Limb (tissue), 2 donors: Measurements from ENCODE around the gene CRISP1.
"Not testable (repeated sequence)": the region's sequence is repeated elsewhere in the genome, so short reads cannot be mapped to it uniquely, and the experiment has no call there.

Experiments used
- DNase-seq, 2 donors: peaks; one replicate each; pipeline ENCODE4 v3.0.0-alpha.2; 2016; ENCODE audit errors: extremely low spot score in 2 of 2

Gene CRISP1

DNA sequence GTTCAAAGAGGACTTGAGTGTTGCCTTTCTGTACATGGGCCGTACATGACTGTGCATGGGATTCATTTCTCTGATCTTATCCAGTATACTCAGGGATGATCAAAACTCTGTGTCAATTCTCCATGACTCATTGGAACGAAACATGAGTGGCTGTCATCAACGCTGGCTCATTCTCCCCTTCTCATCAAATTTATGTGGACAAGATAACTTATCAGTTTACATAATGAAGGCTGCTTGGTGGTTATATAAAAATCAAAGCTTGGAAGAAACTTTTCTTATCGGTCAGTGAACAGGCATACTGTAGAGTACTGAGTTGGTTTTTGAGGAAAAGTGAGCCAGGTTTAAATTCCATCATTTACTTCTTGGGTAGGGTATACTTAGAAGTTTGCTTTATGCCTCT is 24.9 kb downstream of the CRISP1 start:
- DNase-seq: no peak

DNA sequence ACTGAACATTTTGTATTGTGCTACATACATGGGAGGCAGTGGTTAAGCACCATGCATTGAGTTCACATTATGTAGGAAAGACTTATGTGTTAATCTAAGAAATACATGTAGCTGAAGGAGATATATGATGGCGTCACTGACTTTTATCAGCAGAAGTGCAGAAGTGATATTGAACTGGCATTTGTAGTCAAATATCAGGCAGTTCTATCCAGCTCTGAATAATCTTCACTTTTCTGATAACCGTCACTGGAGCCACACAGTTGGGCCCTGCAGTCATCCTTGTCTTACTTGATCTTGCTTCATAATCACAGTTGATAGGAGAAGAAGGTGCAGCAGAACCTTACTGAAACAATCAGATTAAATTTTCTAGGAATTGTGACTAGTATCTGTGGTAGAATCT is 26.4 kb downstream of the CRISP1 start:
- DNase-seq: no peak

DNA sequence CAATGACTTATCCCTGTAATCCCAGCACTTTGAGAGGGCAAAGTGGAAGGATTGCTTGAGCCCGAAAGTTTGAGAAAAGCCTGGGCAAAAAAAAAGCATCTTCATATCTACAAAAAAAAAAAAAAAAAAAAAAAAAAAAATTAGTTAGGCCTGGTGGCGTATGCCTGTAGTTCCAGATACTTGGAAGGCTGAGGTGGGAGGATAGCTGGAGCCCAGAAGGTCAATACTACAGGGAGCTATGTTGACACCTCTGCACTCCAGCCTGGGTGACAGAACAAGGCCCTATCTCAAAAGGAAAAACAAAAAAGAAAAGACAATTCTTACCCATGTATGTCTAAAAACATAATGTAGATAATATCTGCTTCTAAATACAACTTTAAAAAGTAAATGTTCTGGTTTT is 27.2 kb downstream of the CRISP1 start:
- DNase-seq: no peak

DNA sequence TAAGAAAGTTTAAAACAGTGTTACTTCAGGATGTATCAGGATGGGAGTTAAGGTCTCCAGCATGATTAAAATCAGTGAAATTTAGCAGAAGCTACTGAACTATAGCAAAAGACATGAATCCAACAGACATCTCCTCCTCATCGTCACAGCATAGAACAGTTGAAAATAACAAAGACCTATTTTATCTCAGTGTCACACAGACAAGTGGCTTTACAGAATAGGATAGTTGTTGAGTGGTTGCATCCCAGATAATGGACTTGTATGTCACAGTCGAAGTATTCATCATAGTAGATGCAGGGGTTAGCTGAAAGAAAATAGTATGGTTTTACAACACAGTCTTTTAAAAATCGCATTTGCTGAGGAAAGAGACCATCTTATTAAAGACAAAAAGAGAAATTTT is 31.2 kb downstream of the CRISP1 start:
- DNase-seq: no peak

DNA sequence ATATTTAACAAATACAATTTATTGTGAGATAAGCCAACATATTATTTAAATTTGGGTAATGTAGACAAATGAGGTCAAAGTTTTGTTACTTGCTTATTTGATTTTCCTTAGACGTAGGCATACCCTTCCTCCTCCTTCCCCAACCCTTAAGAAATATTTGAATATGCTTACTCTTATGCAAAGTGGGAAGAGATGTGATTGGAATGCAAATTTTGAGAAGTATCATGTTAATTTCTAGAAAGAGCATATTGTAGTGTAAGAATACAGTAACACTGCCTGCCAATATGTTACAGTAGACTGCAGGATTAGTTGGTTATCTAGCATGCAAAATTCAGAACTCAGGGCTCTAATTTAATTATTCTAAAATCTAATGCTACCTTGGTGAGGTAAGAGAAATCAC is 32.9 kb downstream of the CRISP1 start:
- no peak for DNase-seq

DNA sequence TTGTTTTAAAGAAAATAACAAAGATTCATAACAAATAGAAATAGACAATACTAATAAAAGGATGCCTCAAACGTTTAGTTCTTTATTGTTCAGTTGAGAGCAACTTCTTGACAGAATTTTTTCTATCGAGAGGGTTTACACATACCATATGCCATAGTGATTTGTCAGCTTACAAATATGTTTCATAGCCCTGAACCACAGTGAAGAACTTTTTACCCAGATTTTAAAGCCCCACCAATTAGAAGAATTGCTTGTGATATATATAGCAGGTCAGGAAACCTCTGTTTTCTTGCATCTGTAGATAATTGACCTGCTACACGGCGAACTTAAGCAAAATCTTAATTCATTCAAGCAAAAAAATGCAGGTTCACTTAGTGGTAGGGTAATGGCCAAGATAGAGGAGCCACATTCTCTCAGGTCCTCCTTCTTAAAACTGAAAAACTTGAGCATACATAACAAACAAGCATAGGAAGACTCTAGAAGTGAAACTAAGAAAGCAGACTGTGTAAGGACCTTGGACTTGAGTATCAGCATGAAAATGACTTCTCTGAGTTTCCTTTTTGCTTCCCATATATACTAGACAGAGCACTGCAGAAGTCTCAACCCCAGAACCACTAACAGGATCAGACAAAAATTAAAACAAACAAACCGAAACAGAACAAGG is 39.5 kb downstream of the CRISP1 start:
- no peak for DNase-seq

DNA sequence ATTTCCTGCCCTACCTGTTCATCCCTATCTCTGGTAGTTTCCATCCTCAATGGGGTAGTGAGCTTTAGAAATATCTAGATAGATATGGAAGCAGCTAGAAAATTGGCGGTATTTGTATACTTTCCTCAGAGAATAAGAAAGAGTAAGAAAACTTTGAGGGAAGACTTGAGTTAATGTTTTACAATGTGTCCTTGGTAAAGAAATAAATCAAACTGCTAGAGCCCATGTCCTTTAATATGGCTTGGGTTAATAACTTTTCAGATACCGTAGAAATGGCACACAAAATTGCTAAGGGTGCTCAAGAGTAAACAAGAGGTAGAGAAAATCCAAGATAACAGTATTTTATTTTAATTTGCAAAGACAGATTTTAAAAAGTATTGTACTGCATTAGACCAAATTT is 51.2 kb downstream of the CRISP1 start:
- no peak for DNase-seq

DNA sequence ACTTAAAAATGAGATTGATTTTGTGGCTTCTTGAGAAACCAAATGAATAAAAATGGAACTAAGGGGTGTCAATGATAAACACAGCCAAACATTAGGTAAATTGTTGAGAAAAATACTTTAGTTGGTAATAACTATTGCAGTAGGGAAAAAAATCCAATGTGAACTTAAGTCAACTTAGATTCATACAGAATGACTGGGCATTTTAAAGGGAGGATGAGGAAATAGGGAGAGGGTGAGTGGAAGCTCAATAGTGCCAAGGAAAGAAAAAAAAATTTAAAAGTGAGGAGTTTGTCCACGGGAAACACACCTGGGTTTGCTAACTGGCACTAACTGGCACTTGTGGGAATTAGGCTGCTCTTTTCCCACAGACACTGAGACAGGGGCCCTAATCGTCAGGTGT is 53.1 kb downstream of the CRISP1 start:
- DNase-seq: no peak

DNA sequence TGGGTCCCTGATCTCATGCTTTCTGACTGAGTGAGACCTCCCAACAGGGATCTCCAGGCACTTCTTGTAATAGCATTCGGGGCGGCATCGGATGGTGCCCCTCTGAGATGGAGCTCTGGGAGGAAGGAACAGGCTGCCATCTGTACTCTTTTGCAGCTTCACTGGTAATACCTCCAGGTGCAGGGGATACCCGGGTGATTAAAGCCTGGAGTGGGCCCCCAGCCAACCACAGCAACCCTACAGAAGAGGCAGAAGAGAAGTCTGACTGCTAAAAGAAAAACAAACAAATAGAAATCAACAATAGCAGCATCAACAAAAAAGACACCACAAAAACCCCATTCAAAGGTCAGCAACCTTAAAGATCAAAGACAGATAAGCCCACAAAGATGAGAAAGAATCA is 60.2 kb downstream of the CRISP1 start:
- no peak for DNase-seq

DNA sequence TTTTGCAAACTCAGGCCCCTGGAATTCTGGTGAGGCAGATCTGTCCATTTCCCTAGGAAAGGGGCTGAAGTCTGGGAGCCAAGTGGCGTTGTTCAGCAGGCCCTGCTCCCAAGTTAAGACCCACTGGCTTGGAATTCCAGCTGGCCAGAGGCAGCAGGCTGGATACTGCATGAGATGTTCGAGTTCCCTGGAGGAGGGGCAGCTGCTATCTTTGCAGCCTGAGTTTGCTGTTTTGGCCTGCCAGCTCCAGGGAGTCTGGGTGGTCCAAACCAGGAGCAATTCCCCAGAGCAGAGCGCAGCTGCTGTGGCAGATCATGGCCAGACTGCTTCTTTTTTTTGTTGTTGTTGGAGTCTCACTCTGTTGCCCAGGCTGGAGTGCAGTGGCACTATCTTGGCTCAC is 61.1 kb downstream of the CRISP1 start:
- no peak for DNase-seq

DNA sequence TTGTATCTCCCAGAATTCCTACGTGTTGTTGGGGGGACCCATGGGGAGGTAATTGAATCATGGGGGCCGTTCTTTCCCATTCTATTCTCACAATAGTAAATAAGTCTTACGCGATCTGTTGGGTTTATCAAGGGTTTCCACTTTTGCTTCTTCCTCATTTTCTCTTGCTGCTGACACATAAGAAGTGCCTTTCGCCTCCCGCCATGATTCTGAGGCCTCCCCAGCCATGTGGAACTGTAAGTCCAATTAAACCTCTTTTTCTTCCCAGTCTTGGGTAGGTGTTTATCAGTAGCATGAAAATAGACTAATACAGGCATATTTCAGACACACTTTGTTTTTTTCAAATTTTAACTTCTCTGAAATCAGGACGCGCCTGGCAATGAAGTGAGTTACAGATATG is 64.8 kb downstream of the CRISP1 start:
- DNase-seq: no peak

DNA sequence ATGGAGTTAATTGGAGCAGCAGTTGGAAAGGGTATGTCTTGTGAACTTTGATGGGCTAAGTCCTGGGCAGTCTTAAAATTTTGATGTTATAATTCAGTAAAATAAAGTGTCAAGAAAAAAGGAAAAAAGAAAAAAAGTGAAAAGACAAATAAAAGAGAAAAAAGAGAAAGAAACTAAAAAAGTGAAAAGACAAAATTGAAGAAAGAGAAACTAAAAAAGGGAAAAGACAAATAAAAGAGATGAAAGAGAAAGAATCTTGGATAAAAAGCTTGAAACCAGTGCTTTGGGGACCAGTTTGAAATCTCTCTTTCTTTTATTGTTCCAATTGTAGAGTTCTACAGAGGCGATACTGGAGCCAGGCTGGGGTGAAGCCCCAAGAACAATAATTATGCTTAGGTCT is 67.2 kb downstream of the CRISP1 start:
- no peak for DNase-seq

DNA sequence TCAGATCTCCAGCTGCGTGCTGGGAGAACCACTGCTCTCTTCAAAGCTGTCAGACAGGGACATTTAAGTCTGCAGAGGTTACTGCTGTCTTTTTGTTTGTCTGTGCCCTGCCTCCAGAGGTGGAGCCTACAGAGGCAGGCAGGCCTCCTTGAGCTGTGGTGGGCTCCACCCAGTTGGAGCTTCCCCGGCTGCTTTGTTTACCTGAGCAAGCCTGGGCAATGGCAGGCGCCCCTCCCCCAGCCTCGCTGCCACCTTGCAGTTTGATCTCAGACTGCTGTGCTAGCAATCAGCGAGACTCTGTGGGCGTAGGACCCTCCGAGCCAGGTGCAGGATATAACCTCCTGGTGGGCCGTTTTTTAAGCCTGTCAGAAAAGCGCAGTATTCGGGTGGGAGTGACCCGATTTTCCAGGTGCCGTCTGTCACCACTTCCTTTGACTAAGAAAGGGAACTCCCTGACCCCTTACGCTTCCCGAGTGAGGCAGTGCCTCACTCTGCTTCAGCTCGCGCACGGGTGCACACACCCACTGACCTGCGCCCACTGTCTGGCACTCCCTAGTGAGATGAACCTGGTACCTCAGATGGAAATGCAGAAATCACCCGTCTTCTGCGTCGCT is 69.4 kb downstream of the CRISP1 start:
- DNase-seq: not testable (repeated sequence)

DNA sequence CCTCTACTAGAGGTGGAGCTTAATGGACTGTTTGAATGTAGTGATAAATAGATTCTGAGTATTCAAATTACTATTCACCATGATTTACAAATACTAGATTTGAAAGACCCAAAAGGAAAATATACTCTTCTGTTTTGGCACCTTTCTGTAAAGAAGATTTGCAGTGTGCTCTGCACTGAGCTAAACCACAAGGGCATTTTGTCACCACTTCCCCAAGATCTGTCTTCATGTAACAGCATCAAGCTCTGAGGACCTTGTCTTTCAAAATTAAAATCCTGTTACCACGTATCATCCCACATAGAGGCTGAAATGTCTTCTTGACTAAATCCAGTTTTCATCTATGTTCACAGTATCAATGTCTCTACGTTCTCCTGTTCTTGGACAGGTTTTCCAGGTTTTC is 76.0 kb downstream of the CRISP1 start:
- DNase-seq: no peak

DNA sequence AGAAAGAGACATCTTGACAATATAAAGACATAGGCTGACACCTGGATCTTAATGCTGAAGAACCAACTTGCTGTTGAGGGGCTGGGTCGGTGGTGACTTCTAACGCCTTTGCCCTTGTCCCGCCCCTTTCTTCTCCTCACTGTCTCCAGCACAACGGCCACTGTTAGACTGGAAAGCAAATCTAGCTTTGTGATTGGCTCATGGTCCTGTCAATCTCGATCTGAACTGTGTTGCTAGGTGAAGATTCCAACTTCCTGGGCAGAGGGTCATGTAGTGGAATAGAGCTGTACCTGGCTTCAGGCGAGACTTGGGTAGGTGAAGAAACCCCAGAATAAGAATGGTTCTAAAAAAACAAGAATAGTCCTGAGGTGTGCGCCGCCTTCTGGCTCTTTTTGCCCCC is 79.2 kb downstream of the CRISP1 start, which contains the start of gene PGK2:
TSS of gene PGK2 (minus strand) at position 110 of the 400 bp plus-strand sequence. CDS start at position 12, 98 bp downstream.
- no peak for DNase-seq

DNA sequence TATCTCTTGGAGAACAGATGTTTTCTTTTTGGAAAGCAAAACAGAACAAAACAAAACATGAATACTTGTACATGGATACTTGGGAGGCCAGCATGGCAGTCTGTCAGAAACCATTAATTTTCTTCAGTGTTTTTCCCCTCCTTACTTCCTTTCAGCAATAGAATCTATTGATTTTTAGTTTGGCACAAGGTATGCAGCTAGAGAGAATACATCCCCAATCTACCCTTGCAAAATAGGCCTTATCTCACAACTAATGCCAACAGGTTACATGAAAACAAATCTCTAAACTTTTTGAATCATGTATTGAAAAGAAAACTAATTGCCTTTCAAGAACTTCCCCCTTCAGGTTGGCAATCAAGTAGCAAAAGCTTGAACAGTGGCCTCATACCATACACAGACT is 82.1 kb downstream of the CRISP1 start:
- DNase-seq: no peak
